Heart right ventricle (tissue), 16 donors: ENCODE measurements around the gene SPTBN5. TPM values are rescaled to one million over a fixed set of nuclear protein-coding genes. Genes with fewer than 3 reads are reported as not detected.

ENCODE experiments used
- ATAC-seq, 8 donors: fragments of 200-7000 bp; cut with Tn5 transposase; one replicate each; pipeline ENCODE4 v1.9.1; 2020; ENCODE audit warnings: mild to moderate bottlenecking in 8 of 8, moderate library complexity in 8 of 8, moderate number of reproducible peaks in 1 of 8
- DNase-seq, 2 donors: peaks; one replicate each; pipeline ENCODE4 v3.0.0-alpha.2; 2020
- H3K27ac ChIP-seq, 10 donors: fragments of 200-600 bp; sonication (generic) in 2 of 10; one replicate each; pipeline versions ENCODE4 v1.5.0 to v1.8.0; 2020 to 2022; ENCODE audit warnings: mild to moderate bottlenecking in 3 of 10
- H3K27me3 ChIP-seq, 7 donors: fragments of 200-600 bp; one replicate each; pipeline ENCODE4 v1.8.0; 2021 to 2022; ENCODE audit warnings: mild to moderate bottlenecking in 2 of 7
- H3K36me3 ChIP-seq, 9 donors: fragments of 200-600 bp; sonication (generic) in 1 of 9; one replicate each; pipeline versions ENCODE4 v1.5.0 to v1.8.0; 2020 to 2022; ENCODE audit warnings: mild to moderate bottlenecking in 2 of 9
- H3K4me1 ChIP-seq, 9 donors: fragments of 200-600 bp; sonication (generic) in 1 of 9; one replicate each; pipeline versions ENCODE4 v1.5.0 to v1.8.0; 2020 to 2022; ENCODE audit warnings: mild to moderate bottlenecking in 4 of 9
- H3K4me3 ChIP-seq, 10 donors: fragments of 200-600 bp; sonication (generic) in 2 of 10; one replicate each; pipeline versions ENCODE4 v1.5.0 to v1.8.0; 2020 to 2022; ENCODE audit warnings: mild to moderate bottlenecking in 7 of 10, moderate library complexity in 2 of 10
- H3K9me3 ChIP-seq, 11 donors: fragments of 200-600 bp in 10 of 11; sonication (generic) in 2 of 11; one replicate each; pipeline versions ENCODE4 v1.5.0 to v1.8.0; 2013 to 2022; ENCODE audit warnings: mild to moderate bottlenecking in 2 of 11, control low read depth in 1 of 11, moderate library complexity in 1 of 11
- CTCF ChIP-seq, 9 donors: fragments of 200-600 bp; sonication (generic) in 2 of 9; IDR thresholded peaks; one replicate each; pipeline versions ENCODE4 v1.5.0 to v1.8.0; 2021 to 2022; ENCODE audit warnings: antibody characterized with exemption in 9 of 9, mild to moderate bottlenecking in 5 of 9, moderate library complexity in 1 of 9
- WGBS, 2 donors: extraction: QIAGEN DNeasy Blood & Tissue Kit; methylation state at CpG; one replicate each; pipeline ENCODE4 v1.1.7; 2013; ENCODE audit warnings: inconsistent platforms in 1 of 2; 5-methylcytosine and 5-hydroxymethylcytosine counted together
- intact Hi-C, 10 donors: fragments of 100-400 bp; cut with DNase I; formaldehyde crosslinking; loops; one replicate each; pipeline versions ENCODE4 v1.11.1 to v1.14.2; 2022
- polyA plus RNA-seq, 2 donors: library from polyadenylated mRNA; stranded (reverse); fragments of 200-250 nt; gene quantifications; one replicate each; pipeline ENCODE4 v1.2.3, GENCODE V29; 2013
- total RNA-seq, 10 donors: library from RNA; stranded (reverse); fragmentation: NEBNext Ultra II Directional in 3 of 10; extraction: Animal tissue kit (Norgen Biotek cat#: 25700) in 3 of 10; gene quantifications; one replicate each; pipeline versions ENCODE4 v1.2.1 to v1.2.4, GENCODE V29; 2021 to 2023
- donor health status: Arrhythmogenic right ventricular cardiomyopathy.
- donor health status: ischemic (EF 13 %, LVEDD 7.1; RV severe dilation, severe dysfunction).
- donor health status: healthy with polysubstance abuse.
- donor health status: DM: no; HTN: yes; CAD: no.
- donor health status: DM: no; HTN: no; CAD: no.
- donor health status: ischemic (EF 25% LVEDD 6.9; RV normal size, moderate dysfunction).
- donor health status: ischemic (EF 25% LVEDD 5.7; RV mildly dilated, moderate dysfunction).
- donor health status: healthy.
- donor health status: DM: yes; HTN: yes; CAD: no.
- donor health status: Ischemic cardiomyopathy.
- donor health status: ischemic (EF 35%, LVEDD 5.7; RV mildly dilated, moderate dysfunction).
- donor health status: nonischemic (EF 11% LVEDD 7.7; RV severe dilation, severe dysfunction).
- donor health status: DM: yes; HTN: yes; CAD: no.
- donor health status: PGD.
- donor health status: ischemic (EF 29% LVEDD 5.4; RV normal size, mild dysfunction).
- donor health status: nonischemic (EF 23%, LVEDD 6.1; RV moderate dilation, normal function).

SPTBN5 gene
- total and polyA plus RNA-seq, 12 donors = 0.94 to 8.7 (median 2.4) TPM

GRCh38 chr15:41828807-41829141 lies 65.1 kb downstream of the SPTBN5 start:
- 15 to 16% methylated on average over 6 of the region's 6 CpGs for WGBS, 2 donors
- Histone ChIP-seq H3K4me1 (peaks cover 0 to 39% (median 23%) of the 10 kb centered on the region in 9 donors), H3K9me3 (no peaks in the 10 kb centered on the region), H3K36me3 (peaks cover 0 to 41% (median 0%) of the 10 kb centered on the region in 9 donors), H3K4me3 (peak overlapping the region; percentile 60 to 94 (median 73)), H3K27ac (peak overlapping the region in 7 of 10 donors; percentile 78 to 94 (median 89)), H3K27me3 (no peaks in the 10 kb centered on the region)
- DNase-seq = no peak
- no peak for TF ChIP-seq CTCF (IDR thresholded peaks at IDR 0.05)
- intact Hi-C loops = loop anchor here in 5 of 10 donors (5.0 to 10.0 kb wide), 6 partner anchors 56 to 159 kb away; partner anchors contain the start of genes EHD4 (in 5 of the 5), MAPKBP1 (in 1 of the 5) and SPTBN5 (in 1 of the 5)
- no peak for ATAC-seq

GRCh38 chr15:41827880-41828806 lies 65.7 kb downstream of the SPTBN5 start, which contains the start of gene JMJD7:
Gene JMJD7 (plus strand): TSS chr15:41828092. CDS start chr15:41828125, 33 bp downstream.
- 1% methylated on average over 52 to 66 of the region's 66 CpGs for WGBS, 2 donors
- no peaks in the 10 kb centered on the region for H3K9me3 ChIP-seq
- H3K27ac ChIP-seq = peak within 1 kb of the TSS; percentile 50 to 94 (median 90)
- DNase-seq (peak; percentile 96 to 97), ATAC-seq (peak; percentile 96 to 98 (median 97))
- intact Hi-C loops = loop anchor here in 5 of 10 donors (5.0 to 10.0 kb wide), 6 partner anchors 56 to 159 kb away; partner anchors contain the start of genes EHD4 (in 5 of the 5), MAPKBP1 (in 1 of the 5) and SPTBN5 (in 1 of the 5)
- H3K4me1 ChIP-seq = peaks cover 0 to 39% (median 23%) of the 10 kb centered on the region in 9 donors
- H3K36me3 ChIP-seq = peaks cover 0 to 48% (median 0%) of the 10 kb centered on the region in 9 donors
- peak within 1 kb of the TSS; percentile 60 to 94 (median 73) for H3K4me3 ChIP-seq
- no peaks in the 10 kb centered on the region for H3K27me3 ChIP-seq
- no peak for TF ChIP-seq CTCF (IDR thresholded peaks at IDR 0.05)

- DNase-seq (no peak), ATAC-seq (peak in 7 of 8 donors; percentile 1 to 33 (median 9))
- Histone ChIP-seq H3K4me1 (peaks cover 0 to 32% (median 18%) of the 10 kb centered on the region in 9 donors), H3K9me3 (no peaks in the 10 kb centered on the region), H3K27me3 (no peaks in the 10 kb centered on the region), H3K36me3 (peaks cover 0 to 49% (median 4%) of the 10 kb centered on the region in 9 donors), H3K4me3 (peak overlapping the region; percentile 60 to 94 (median 73)), H3K27ac (peak overlapping the region in 7 of 10 donors; percentile 32 to 94 (median 60))
- WGBS, 2 donors = 7 to 12% methylated on average over 37 of the region's 37 CpGs
- intact Hi-C loops = loop anchor here in 5 of 10 donors (5.0 to 10.0 kb wide), 6 partner anchors 55 to 160 kb away; partner anchors contain the start of genes EHD4 (in 5 of the 5), MAPKBP1 (in 1 of the 5) and SPTBN5 (in 1 of the 5)
- peak in 2 of 9 donors; percentile 7 to 11 for TF ChIP-seq CTCF (IDR thresholded peaks at IDR 0.05)
Observed at GRCh38 chr15:41827290-41827879, 66.5 kb downstream of the SPTBN5 start.
